ENCODE data around the gene TBC1D24. TPM values are rescaled to one million over a fixed set of nuclear protein-coding genes. Genes with fewer than 3 reads are reported as not detected.

Gene TBC1D24
- total and polyA plus RNA-seq, 9 of the 15 experiments (the other 6 are each of a cell fraction or from before 2014, with no cell fraction given): 1.7 to 22.6 (median 7.2) TPM

GRCh38 chr16:2513405-2514332 lies 38.7 kb downstream of the TBC1D24 start, which contains the start of gene ATP6V0C (continued):
- no peak for TF ChIP-seq TSHZ1 (CRISPR knock-in tag; IDR thresholded peaks at IDR 0.05)
- no peak for TF ChIP-seq MLX (CRISPR knock-in tag; conservative IDR thresholded peaks at IDR 0.05)
- no peak for TF ChIP-seq THRB (CRISPR knock-in tag; conservative IDR thresholded peaks at IDR 0.05)
- no peak for TF ChIP-seq ZBTB26 (CRISPR knock-in tag; IDR thresholded peaks at IDR 0.05)
- no peak for TF ChIP-seq ZNF436 (CRISPR knock-in tag; IDR thresholded peaks at IDR 0.05)
- TF ChIP-seq ZNF197 (CRISPR knock-in tag; IDR thresholded peaks at IDR 0.05; ENCODE audit: low read depth): peak; percentile 72
- no peak for TF ChIP-seq HMGN3 (IDR thresholded peaks at IDR 0.05; ENCODE audit: borderline replicate concordance, extremely low read depth, insufficient read length, low read depth, low read length)
- TF ChIP-seq NFIC (IDR thresholded peaks at IDR 0.05): no peak
- TF ChIP-seq ZNF707 (CRISPR knock-in tag; conservative IDR thresholded peaks at IDR 0.05): no peak
- TF ChIP-seq SMAD1 (IDR thresholded peaks at IDR 0.05; ENCODE audit: low read depth, low read length, partially characterized antibody): no peak
- no peak for TF ChIP-seq ATF6 (CRISPR knock-in tag; IDR thresholded peaks at IDR 0.05)
- TF ChIP-seq SLC30A9 (CRISPR knock-in tag; IDR thresholded peaks at IDR 0.05): no peak
- TF ChIP-seq NFXL1 (CRISPR knock-in tag; IDR thresholded peaks at IDR 0.05): no peak
- no peak for TF ChIP-seq ZNF175 (CRISPR knock-in tag; IDR thresholded peaks at IDR 0.05; ENCODE audit: low read depth)
- TF ChIP-seq MBD1 (CRISPR knock-in tag; IDR thresholded peaks at IDR 0.05): no peak
